RWPE2 (cell line): ENCODE results near the gene VPS41.

Experiments used
- ATAC-seq: fragments of 200-7000 bp; cut with Tn5 transposase; 3 replicates; pipeline ENCODE4 v1.9.1; 2021; ENCODE audit warnings: low read depth
- DNase-seq: peaks from one replicate; pipeline ENCODE4 v3.0.0-alpha.2; 2020; ENCODE audit warnings: low spot score
- H3K27ac ChIP-seq: fragments of 450-650 bp; 2 replicates; pipeline ENCODE4 v1.5.1; 2017; ENCODE audit warnings: mild to moderate bottlenecking; ENCODE audit not compliant: poor library complexity, severe bottlenecking
- H3K27me3 ChIP-seq: fragments of 250-450 bp; sonication (Bioruptor Pico); 2 replicates; pipeline ENCODE4 v1.5.1; 2021; ENCODE audit warnings: mild to moderate bottlenecking, moderate library complexity; ENCODE audit not compliant: insufficient read depth, poor library complexity, severe bottlenecking
- H3K36me3 ChIP-seq: fragments of 250-450 bp; sonication (Bioruptor Pico); 2 replicates; pipeline ENCODE4 v1.5.1; 2020; ENCODE audit warnings: low read depth, mild to moderate bottlenecking, moderate library complexity
- H3K4me1 ChIP-seq: fragments of 250-450 bp; sonication (Bioruptor Pico); 2 replicates; pipeline ENCODE4 v1.5.1; 2021; ENCODE audit warnings: mild to moderate bottlenecking, moderate library complexity; ENCODE audit not compliant: insufficient read depth, poor library complexity, severe bottlenecking
- H3K4me3 ChIP-seq: fragments of 250-450 bp; sonication (Bioruptor Pico); 2 replicates; pipeline ENCODE4 v1.5.1; 2021; ENCODE audit warnings: mild to moderate bottlenecking, moderate library complexity; ENCODE audit not compliant: severe bottlenecking
- H3K9me3 ChIP-seq: fragments of 250-450 bp; sonication (Bioruptor Pico); 2 replicates; pipeline ENCODE4 v1.5.1; 2021; ENCODE audit warnings: mild to moderate bottlenecking, moderate library complexity; ENCODE audit not compliant: severe bottlenecking
- TF ChIP-seq, protein P1 (sequence below): fragments of 450-650 bp; IDR thresholded peaks from one replicate; pipeline ENCODE4 v1.5.1; 2017; ENCODE audit warnings: mild to moderate bottlenecking, moderate library complexity; ENCODE audit not compliant: poor library complexity, severe bottlenecking

Gene VPS41

DNA sequence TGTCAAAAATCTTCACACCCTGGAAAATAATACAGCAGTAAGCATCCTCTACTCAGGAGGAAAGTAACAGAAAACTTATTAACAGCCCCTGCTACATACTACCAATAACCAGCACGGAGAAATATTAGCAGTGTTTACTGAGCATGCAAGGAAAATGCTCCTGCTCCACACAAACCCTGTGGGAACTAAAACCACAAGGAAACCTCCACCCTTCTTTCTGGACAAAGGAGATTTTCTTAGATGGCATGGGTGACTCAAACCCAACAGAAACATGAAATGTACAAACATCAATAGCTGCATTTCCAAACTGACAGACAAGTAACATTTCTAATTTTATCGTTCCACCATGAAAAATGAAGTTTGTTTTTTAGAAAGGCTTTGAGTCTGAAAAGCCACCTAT is 113.4 kb downstream of the VPS41 start:
- H3K4me1 ChIP-seq = no peaks in the 10 kb centered on the region
- no peak overlapping the region for H3K27ac ChIP-seq
- no peaks in the 10 kb centered on the region for H3K9me3 ChIP-seq
- ATAC-seq = no peak
- TF ChIP-seq, protein P1, sequence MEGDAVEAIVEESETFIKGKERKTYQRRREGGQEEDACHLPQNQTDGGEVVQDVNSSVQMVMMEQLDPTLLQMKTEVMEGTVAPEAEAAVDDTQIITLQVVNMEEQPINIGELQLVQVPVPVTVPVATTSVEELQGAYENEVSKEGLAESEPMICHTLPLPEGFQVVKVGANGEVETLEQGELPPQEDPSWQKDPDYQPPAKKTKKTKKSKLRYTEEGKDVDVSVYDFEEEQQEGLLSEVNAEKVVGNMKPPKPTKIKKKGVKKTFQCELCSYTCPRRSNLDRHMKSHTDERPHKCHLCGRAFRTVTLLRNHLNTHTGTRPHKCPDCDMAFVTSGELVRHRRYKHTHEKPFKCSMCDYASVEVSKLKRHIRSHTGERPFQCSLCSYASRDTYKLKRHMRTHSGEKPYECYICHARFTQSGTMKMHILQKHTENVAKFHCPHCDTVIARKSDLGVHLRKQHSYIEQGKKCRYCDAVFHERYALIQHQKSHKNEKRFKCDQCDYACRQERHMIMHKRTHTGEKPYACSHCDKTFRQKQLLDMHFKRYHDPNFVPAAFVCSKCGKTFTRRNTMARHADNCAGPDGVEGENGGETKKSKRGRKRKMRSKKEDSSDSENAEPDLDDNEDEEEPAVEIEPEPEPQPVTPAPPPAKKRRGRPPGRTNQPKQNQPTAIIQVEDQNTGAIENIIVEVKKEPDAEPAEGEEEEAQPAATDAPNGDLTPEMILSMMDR = no peak
- no peak for DNase-seq
- no peak overlapping the region for H3K4me3 ChIP-seq
- H3K36me3 ChIP-seq = no peaks in the 10 kb centered on the region
- H3K27me3 ChIP-seq = no peaks in the 10 kb centered on the region

GRCh38 chr7:38781991-38782390 is 127.0 kb downstream of the VPS41 start:
- TF ChIP-seq, protein P1 = no peak
- Histone ChIP-seq H3K27me3 (no peaks in the 10 kb centered on the region), H3K4me3 (no peak overlapping the region), H3K4me1 (no peaks in the 10 kb centered on the region), H3K36me3 (no peaks in the 10 kb centered on the region), H3K9me3 (no peaks in the 10 kb centered on the region), H3K27ac (no peak overlapping the region)
- DNase-seq (no peak), ATAC-seq (no peak)

DNA sequence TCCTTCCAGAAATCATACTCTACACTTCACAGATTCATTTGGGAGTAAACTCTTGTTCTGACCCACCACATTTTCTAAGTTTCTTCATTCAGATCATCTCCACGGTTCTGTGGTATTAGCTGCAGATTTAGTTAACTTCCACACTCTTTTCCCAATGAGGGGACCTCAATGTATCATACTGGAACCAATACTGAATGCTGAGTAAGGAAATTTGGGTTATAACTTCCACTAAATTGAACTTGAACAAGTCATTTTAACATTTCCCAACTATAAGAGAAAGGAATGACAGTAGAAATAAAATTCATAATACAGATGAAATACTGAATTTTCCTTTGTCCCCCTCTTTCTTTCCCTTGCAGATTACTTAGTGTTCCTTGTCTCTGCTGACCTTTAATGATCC is 131.4 kb downstream of the VPS41 start:
- TF ChIP-seq, protein P1 = no peak
- Histone ChIP-seq H3K36me3 (peaks cover 13% of the 10 kb centered on the region; the same call in 1 of the 2 replicates), H3K27ac (no peak overlapping the region), H3K4me3 (no peak overlapping the region), H3K27me3 (no peaks in the 10 kb centered on the region), H3K4me1 (no peaks in the 10 kb centered on the region), H3K9me3 (no peaks in the 10 kb centered on the region)
- no peak for ATAC-seq
- DNase-seq = no peak

DNA sequence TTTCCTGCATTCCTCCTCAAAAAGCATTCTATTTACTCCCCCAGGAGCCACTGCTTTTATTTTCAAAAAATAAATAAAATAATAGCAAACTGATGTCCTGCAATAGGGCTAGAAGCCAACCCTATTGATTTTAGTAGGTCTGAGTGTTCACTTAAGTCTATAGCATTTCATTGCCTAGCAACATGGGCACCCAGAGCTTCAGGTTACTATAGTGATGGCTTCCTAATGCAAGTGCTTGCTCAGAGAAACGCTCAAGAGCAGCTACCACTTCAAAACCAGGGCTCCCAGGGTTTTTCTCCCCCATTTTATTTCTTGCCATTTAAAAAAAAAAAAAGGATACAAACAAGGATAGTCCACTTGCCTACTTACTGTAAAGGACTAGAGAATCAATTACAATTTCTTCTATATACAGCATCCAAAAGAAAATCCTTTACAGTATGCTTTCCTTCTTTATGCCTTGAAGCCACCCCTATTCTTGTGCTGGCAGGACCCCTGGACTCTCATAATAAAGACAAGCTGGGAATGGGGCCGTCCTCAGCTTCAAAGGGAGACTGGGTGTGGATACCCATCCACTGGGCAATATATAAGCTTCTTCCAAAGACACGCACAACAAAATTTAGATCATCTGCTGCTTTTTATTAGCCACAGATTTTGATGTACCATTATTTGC is 133.3 kb downstream of the VPS41 start:
- H3K4me3 ChIP-seq = no peak overlapping the region
- TF ChIP-seq, protein P1 = no peak
- no peaks in the 10 kb centered on the region for H3K4me1 ChIP-seq
- H3K27me3 ChIP-seq = no peaks in the 10 kb centered on the region
- no peak overlapping the region for H3K27ac ChIP-seq
- no peak for DNase-seq
- no peaks in the 10 kb centered on the region for H3K9me3 ChIP-seq
- ATAC-seq = no peak
- H3K36me3 ChIP-seq = peaks cover 33% of the 10 kb centered on the region

- TF ChIP-seq, protein P1 = no peak
- H3K27ac ChIP-seq = no peak overlapping the region
- no peaks in the 10 kb centered on the region for H3K4me1 ChIP-seq
- H3K9me3 ChIP-seq = no peaks in the 10 kb centered on the region
- no peak; the same call in 2 of the 3 replicates for ATAC-seq
- DNase-seq = no peak
- H3K4me3 ChIP-seq = no peak overlapping the region
- H3K36me3 ChIP-seq = peaks cover 38% of the 10 kb centered on the region
- H3K27me3 ChIP-seq = no peaks in the 10 kb centered on the region
Observed at GRCh38 chr7:38773430-38773829, 135.6 kb downstream of the VPS41 start.
